ENCODE measurements around the gene RUFY4.

RUFY4 gene

DNA sequence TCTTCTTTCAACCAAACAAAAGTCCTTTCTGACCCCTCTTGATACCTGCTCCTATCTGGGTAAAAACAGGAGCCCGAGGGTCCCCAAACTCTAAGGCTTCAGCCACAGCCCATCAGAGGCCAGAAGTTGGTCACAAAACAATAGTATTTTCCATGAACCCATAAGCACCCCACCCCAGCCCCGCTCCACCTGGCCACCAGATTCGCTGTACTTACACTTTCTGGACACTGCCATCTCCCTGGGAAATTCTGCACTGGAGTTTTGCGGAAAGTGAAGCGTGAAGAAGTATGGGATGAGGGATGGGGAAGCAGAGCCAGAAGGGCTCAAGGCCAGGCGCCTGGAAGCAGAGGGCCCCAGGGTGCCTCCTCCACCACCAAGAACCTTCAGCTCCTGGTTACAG, 5.2 kb upstream of the RUFY4 start:
- DNase-seq, result no peak

GRCh38 chr2:218065239-218066006, 3.6 kb upstream of the RUFY4 start:
- DNase-seq, result no peak

GRCh38 chr2:218066926-218067515, 2.0 kb upstream of the RUFY4 start:
- no peak for DNase-seq

DNA sequence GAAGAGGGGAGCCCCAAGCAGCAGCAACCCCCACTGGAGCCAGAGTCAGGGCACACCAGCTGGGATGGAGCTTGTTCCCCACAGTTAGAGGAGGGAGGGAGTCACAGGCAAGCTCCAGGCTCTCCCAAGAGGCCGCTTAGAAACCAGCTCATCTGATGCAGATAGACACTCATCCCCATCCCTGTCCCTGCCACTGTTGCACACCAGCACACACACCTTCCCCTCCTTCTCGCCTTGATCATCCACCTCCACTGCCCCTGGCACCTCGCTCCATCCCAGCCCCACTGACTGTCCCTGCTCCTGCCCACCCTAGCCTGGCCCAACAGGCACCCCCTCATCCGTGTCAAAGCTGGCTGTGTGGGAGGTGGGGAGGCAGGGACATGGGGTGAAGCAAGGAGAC, 1.5 kb upstream of the RUFY4 start:
- DNase-seq, result no peak

- no peak for DNase-seq
Observed at GRCh38 chr2:218069606-218070300, 700 bp downstream of the RUFY4 start.

- no peak for DNase-seq
Observed at GRCh38 chr2:218070587-218070986, 1.5 kb downstream of the RUFY4 start.

DNA sequence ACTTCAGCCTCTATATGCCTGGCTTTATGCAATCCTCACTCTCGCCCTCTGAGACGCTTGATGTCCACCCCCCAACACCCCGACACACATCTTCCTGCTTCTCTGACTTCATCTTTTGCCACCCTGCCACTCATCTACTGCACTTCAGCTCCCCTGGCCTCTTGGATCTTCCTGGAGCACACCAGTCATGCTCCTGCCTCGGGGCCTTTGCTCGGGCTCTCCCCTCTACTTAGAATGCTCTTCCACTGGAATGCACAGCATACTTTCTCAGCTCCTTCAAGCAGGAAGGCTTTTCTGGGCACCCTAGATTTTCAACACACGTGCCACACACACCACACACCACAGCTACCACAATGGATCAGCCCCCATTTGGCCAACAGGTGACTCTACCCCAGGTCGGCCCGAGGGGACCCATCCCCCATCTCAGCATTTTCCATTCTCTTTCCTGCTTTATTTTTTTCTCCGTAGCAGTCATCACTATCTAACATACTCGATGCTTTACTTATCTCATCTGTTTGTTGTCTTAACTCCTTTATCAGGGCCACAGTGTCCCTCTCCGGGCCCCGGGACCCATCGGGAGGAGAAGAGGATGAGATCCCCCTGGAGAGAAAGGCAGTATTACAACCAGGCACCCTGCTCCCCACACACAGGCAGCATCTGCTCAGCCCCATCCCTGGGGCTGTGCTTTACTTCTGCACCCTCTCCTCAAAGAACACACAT, 2.3 kb downstream of the RUFY4 start:
- DNase-seq, result no peak

- DNase-seq, result no peak
Observed at GRCh38 chr2:218072002-218072401, 2.9 kb downstream of the RUFY4 start.

GRCh38 chr2:218072478-218073024, 3.5 kb downstream of the RUFY4 start:
- no peak for DNase-seq

GRCh38 chr2:218073185-218073584, 4.1 kb downstream of the RUFY4 start:
- no peak for DNase-seq

GRCh38 chr2:218074031-218074430, 5.0 kb downstream of the RUFY4 start:
- no peak for DNase-seq

DNA sequence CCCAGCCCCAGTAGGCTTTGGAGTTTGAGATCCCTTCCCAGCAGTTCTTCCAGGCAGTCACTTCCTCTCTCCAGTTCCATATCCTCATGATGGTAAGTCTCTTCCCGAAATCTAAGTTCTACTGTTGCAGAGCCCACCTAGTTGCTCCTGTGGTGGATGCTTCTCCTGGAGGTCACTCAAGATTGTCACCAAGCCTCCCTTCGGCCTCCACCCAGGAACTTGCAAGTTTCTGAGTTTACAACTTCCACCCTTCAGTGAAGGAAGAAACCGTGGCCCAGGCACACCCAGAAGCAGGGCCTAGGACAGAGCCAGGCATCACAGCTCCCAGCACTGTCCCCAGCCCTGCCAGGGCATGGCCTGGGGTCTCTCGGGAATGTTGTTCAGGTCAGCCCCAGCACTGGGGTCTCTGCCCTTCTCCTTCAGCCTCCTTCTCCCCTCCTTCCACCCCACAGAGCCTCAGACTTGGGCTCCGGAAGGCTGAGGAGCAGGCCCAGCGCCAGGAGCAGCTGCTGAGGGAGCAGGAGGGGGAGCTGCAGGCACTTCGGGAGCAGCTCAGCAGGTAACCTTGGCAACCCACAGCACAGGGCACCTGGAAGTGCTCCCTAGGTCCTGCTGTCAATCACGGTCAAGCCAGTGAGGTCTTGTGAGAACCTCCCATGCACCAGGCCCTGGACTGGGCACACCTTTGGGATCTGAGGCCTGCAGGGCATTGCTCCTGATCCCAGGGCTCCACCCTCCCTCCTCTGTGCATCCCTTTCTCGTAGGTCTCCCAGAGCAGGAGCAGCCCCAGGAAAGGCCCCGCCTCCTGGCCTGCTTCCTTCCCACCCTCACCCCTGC, 7.1 kb downstream of the RUFY4 start:
- no peak for DNase-seq

GRCh38 chr2:218077464-218078216, 8.6 kb downstream of the RUFY4 start:
- DNase-seq, result no peak

- DNase-seq, result no peak
Observed at GRCh38 chr2:218079943-218080913, 11.2 kb downstream of the RUFY4 start.

GRCh38 chr2:218081063-218081462, 12.0 kb downstream of the RUFY4 start:
- no peak for DNase-seq

- no peak for DNase-seq
Observed at GRCh38 chr2:218081695-218082094, 12.6 kb downstream of the RUFY4 start.

- DNase-seq, result no peak
Observed at GRCh38 chr2:218082586-218083351, 13.7 kb downstream of the RUFY4 start.

DNA sequence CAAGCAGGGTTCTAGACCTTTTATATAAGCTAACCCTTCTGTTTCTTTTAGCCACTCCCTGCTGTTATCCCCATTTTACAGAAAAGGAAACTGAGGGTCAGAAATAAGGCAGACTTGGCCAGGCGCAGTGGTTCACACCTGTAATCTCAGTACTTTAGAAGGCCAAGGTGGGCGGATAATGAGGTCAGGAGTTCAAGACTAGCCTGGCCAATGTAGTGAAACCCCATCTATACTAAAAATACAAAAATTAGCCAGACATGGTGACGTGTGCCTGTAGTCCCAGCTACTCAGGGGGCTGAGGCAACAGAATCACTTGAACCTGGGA, 14.3 kb downstream of the RUFY4 start:
- no peak for DNase-seq

DNA sequence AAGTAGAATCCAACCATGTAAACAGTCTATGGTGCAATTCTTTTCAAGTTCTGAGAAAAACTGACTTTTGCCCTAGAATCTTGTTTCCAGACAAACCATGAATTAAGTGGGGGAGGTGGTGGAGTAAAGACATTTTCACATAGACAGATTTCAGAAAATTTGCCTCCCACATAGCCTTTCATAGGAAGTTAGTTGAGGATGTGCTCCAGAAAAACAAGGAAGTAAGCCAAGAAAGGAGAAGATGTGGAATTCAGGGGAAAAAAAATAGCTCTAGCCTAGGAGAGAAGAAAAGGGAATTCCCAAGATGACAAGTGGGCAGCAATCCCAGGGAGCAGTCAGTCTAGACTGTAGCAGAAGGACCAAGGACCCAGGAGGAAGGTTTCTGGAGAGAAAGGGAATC, 17.4 kb downstream of the RUFY4 start:
- DNase-seq, result no peak

GRCh38 chr2:218089259-218089658, 20.2 kb downstream of the RUFY4 start:
- no peak for DNase-seq

All from DMS153 (cell line).